H1 (cell line): ENCODE measurements around the gene SNRNP70. TPM values are rescaled to one million over a fixed set of nuclear protein-coding genes. Genes with fewer than 3 reads are reported as not detected.

Experiments used
- CTCF ChIA-PET: fragments of 300-600 bp; sonication (Branson Sonifier 250); formaldehyde crosslinking; loops from one replicate; lab custom pipeline; 2021; ENCODE audit not compliant: partially characterized antibody; lab: Charles Lee
- POLR2A ChIA-PET: fragments of 300-600 bp; sonication (Branson Sonifier 250); formaldehyde crosslinking; loops from one replicate; lab custom pipeline; 2021; ENCODE audit warnings: inconsistent platforms; ENCODE audit not compliant: partially characterized antibody; lab: Charles Lee
- DNase-seq, 2 experiments: peaks; one replicate each; pipeline versions ENCODE4 v3.0.0 to v3.0.0-alpha.2; 2010 to 2022; ENCODE audit warnings: low spot score in 2 of 2, low read depth in 1 of 2, mixed read lengths in 1 of 2
- FAIRE-seq: peaks from 2 replicates; lab custom pipeline; 2011; peaks lifted over from hg19 to GRCh38; lab: Jason Lieb, UNC
- H2AFZ ChIP-seq: 2 replicates; pipeline ENCODE4 v1.8.1; 2012; ENCODE audit warnings: low read length, inconsistent platforms
- H2AK5ac ChIP-seq: 2 replicates; pipeline ENCODE4 v1.6.1; 2013; ENCODE audit warnings: low read depth, low read length
- H2BK120ac ChIP-seq: replicated peaks from 2 replicates; pipeline ENCODE3; 2013; ENCODE audit warnings: low read depth, low read length, inconsistent platforms
- H2BK12ac ChIP-seq: 2 replicates; pipeline ENCODE4 v1.6.1; 2013; ENCODE audit warnings: low read depth, low read length
- H2BK15ac ChIP-seq: 2 replicates; pipeline ENCODE4 v1.6.1; 2013; ENCODE audit warnings: low read length
- H2BK20ac ChIP-seq: 2 replicates; pipeline ENCODE4 v1.6.1; 2013; ENCODE audit warnings: low read length
- H2BK5ac ChIP-seq: 2 replicates; pipeline ENCODE4 v1.6.1; 2013; ENCODE audit warnings: low read depth, low read length
- H3K14ac ChIP-seq: 2 replicates; pipeline ENCODE4 v1.6.1; 2013; ENCODE audit warnings: inconsistent platforms; ENCODE audit not compliant: insufficient read length
- H3K18ac ChIP-seq: 2 replicates; pipeline ENCODE4 v1.6.1; 2013; ENCODE audit warnings: low read length; ENCODE audit errors: extremely low read depth
- H3K23ac ChIP-seq: 2 replicates; pipeline ENCODE4 v1.6.1; 2013; ENCODE audit warnings: inconsistent platforms; ENCODE audit not compliant: insufficient read length
- H3K23me2 ChIP-seq: 2 replicates; pipeline ENCODE4 v1.6.1; 2013; ENCODE audit warnings: low read depth, low read length
- H3K27ac ChIP-seq: 2 replicates; pipeline ENCODE4 v1.6.1; 2011; ENCODE audit warnings: low read depth, low read length, inconsistent platforms
- H3K27me3 ChIP-seq, 4 experiments: replicated peaks in 1 of 4; 1 replicate in 1 of 4; 2 replicates in 3 of 4; pipeline versions ENCODE4 v1.6.1 to v1.8.1; 2011 to 2013; ENCODE audit warnings: low read length in 3 of 4, mild to moderate bottlenecking in 3 of 4, inconsistent platforms in 2 of 4, mixed read lengths in 2 of 4, moderate library complexity in 1 of 4; ENCODE audit not compliant: control insufficient read depth in 3 of 4, insufficient read depth in 3 of 4; ENCODE audit errors: extremely low read depth in 1 of 4
- H3K36me3 ChIP-seq, 4 experiments: 2 replicates each; pipeline versions ENCODE4 v1.6.1 to v1.8.1; 2011 to 2013; ENCODE audit warnings: mild to moderate bottlenecking in 4 of 4, low read length in 3 of 4, moderate library complexity in 2 of 4, control low read depth in 1 of 4, inconsistent platforms in 1 of 4; ENCODE audit not compliant: insufficient read depth in 4 of 4, control insufficient read depth in 2 of 4
- H3K4ac ChIP-seq: replicated peaks from 2 replicates; pipeline ENCODE3; 2013; ENCODE audit warnings: low read length, low read depth, mixed read lengths, inconsistent platforms; ENCODE audit not compliant: insufficient read length
- H3K4me1 ChIP-seq, 4 experiments: replicated peaks in 1 of 4; 1 replicate in 1 of 4; 2 replicates in 3 of 4; pipeline versions ENCODE4 v1.6.1 to v1.8.1; 2011 to 2013; ENCODE audit warnings: low read length in 3 of 4, inconsistent platforms in 2 of 4, mixed read lengths in 1 of 4; ENCODE audit not compliant: insufficient read depth in 4 of 4, control insufficient read depth in 3 of 4
- H3K4me2 ChIP-seq, 2 experiments: 2 replicates each; pipeline versions ENCODE4 v1.6.1 to v1.8.1; 2011 to 2013; ENCODE audit warnings: low read depth in 2 of 2, low read length in 2 of 2, control low read depth in 1 of 2, inconsistent platforms in 1 of 2, mild to moderate bottlenecking in 1 of 2; ENCODE audit not compliant: insufficient read depth in 1 of 2
- H3K4me3 ChIP-seq, 4 experiments: fragments of 200-600, 300-600 bp in 1 of 4; sonication (generic), shearing (Covaris generic), sonication (Bioruptor Twin) in 1 of 4; 2 replicates each; pipeline versions ENCODE4 v1.5.1 to v1.8.1; 2011 to 2016; ENCODE audit warnings: low read length in 4 of 4, low read depth in 3 of 4, control low read depth in 2 of 4, inconsistent platforms in 2 of 4, mild to moderate bottlenecking in 2 of 4, mixed read lengths in 1 of 4, moderate library complexity in 1 of 4; ENCODE audit not compliant: insufficient read depth in 2 of 4; ENCODE audit errors: extremely low read depth in 1 of 4
- H3K56ac ChIP-seq: replicated peaks from 2 replicates; pipeline ENCODE3; 2013; ENCODE audit warnings: low read depth, mild to moderate bottlenecking, mixed read lengths, low read length, inconsistent platforms; ENCODE audit not compliant: insufficient read length
- H3K79me1 ChIP-seq: 2 replicates; pipeline ENCODE4 v1.6.1; 2013; ENCODE audit warnings: low read depth, low read length, control low read depth
- H3K79me2 ChIP-seq, 2 experiments: 2 replicates each; pipeline versions ENCODE4 v1.6.1 to v1.8.1; 2012 to 2013; ENCODE audit warnings: low read length in 2 of 2, mild to moderate bottlenecking in 2 of 2, inconsistent platforms in 1 of 2; ENCODE audit not compliant: insufficient read depth in 2 of 2, control insufficient read depth in 1 of 2
- H3K9ac ChIP-seq, 4 experiments: replicated peaks in 1 of 4; 1 replicate in 1 of 4; 2 replicates in 3 of 4; pipeline versions ENCODE4 v1.6.1 to v1.8.1; 2011 to 2013; ENCODE audit warnings: low read depth in 3 of 4, low read length in 3 of 4, control low read depth in 2 of 4, mild to moderate bottlenecking in 2 of 4, moderate library complexity in 2 of 4, inconsistent platforms in 1 of 4; ENCODE audit errors: extremely low read depth in 1 of 4
- H3K9me3 ChIP-seq, 2 experiments: 2 replicates each; pipeline versions ENCODE4 v1.6.1 to v1.8.1; 2012 to 2013; ENCODE audit warnings: mild to moderate bottlenecking in 2 of 2, moderate library complexity in 2 of 2, control low read depth in 1 of 2, inconsistent platforms in 1 of 2, low read depth in 1 of 2, low read length in 1 of 2, mixed read lengths in 1 of 2; ENCODE audit not compliant: insufficient read depth in 2 of 2
- H4K20me1 ChIP-seq, 2 experiments: replicated peaks in 1 of 2; 2 replicates each; pipeline versions ENCODE3 to v1.8.1; 2011 to 2013; ENCODE audit warnings: inconsistent platforms in 2 of 2, low read length in 2 of 2, mild to moderate bottlenecking in 1 of 2; ENCODE audit not compliant: insufficient read depth in 2 of 2, control insufficient read depth in 1 of 2
- H4K5ac ChIP-seq: 2 replicates; pipeline ENCODE4 v1.6.1; 2013; ENCODE audit warnings: low read length, low read depth, mixed read lengths, inconsistent platforms; ENCODE audit not compliant: insufficient read length
- H4K8ac ChIP-seq: 2 replicates; pipeline ENCODE4 v1.8.0; 2013; ENCODE audit warnings: mild to moderate bottlenecking, moderate library complexity, low read length, inconsistent platforms; ENCODE audit not compliant: insufficient read depth; ENCODE audit errors: extremely low read depth
- H4K91ac ChIP-seq: replicated peaks from 2 replicates; pipeline ENCODE3; 2013; ENCODE audit warnings: low read length, mixed read lengths, inconsistent platforms; ENCODE audit not compliant: insufficient read length
- BCL11A ChIP-seq, 2 experiments: IDR thresholded peaks; one replicate each; pipeline ENCODE4 v1.6.1; 2011; ENCODE audit warnings: low read depth in 2 of 2, low read length in 2 of 2, mild to moderate bottlenecking in 2 of 2
- CBX8 ChIP-seq: fragments of 300-800, 300-1000 bp; sonication (generic); IDR thresholded peaks from 2 replicates; pipeline ENCODE4 v1.7.1; 2016; ENCODE audit warnings: low read depth, low read length, borderline replicate concordance
- KDM5A ChIP-seq: fragments of 200-600 bp; IDR thresholded peaks from 2 replicates; pipeline ENCODE4 v1.7.1; 2012; ENCODE audit warnings: mild to moderate bottlenecking, low read length, inconsistent platforms, mixed read lengths
- NRF1 ChIP-seq: IDR thresholded peaks from 2 replicates; pipeline ENCODE4 v1.6.1; 2011; ENCODE audit warnings: mild to moderate bottlenecking, low read depth, low read length, improper control_type of control experiment
- RBBP5 ChIP-seq: IDR thresholded peaks from 2 replicates; pipeline ENCODE4 v1.7.1; 2012; ENCODE audit warnings: low read depth, mild to moderate bottlenecking, inconsistent platforms, low read length, moderate library complexity, borderline replicate concordance
- RNF2 ChIP-seq: fragments of 200-900, 300-1000 bp; sonication (generic); IDR thresholded peaks from 2 replicates; pipeline ENCODE4 v1.7.1; 2016; ENCODE audit warnings: borderline replicate concordance, low read depth, mild to moderate bottlenecking, antibody characterized with exemption, low read length; ENCODE audit not compliant: poor library complexity, severe bottlenecking; ENCODE audit errors: missing control alignments
- SAP30 ChIP-seq: fragments of 300-600 bp; sonication (generic); IDR thresholded peaks from 2 replicates; pipeline ENCODE4 v1.7.1; 2012; ENCODE audit warnings: low read length, moderate library complexity, mild to moderate bottlenecking, inconsistent platforms; ENCODE audit not compliant: insufficient read depth, insufficient replicate concordance
- SP4 ChIP-seq: IDR thresholded peaks from 2 replicates; pipeline ENCODE4 v1.6.1; 2012; ENCODE audit warnings: low read length, inconsistent platforms
- SRF ChIP-seq: IDR thresholded peaks from 2 replicates; pipeline ENCODE4 v1.6.1; 2011; ENCODE audit warnings: mild to moderate bottlenecking, low read depth, low read length, moderate library complexity
- TEAD4 ChIP-seq: IDR thresholded peaks from 2 replicates; pipeline ENCODE4 v1.6.1; 2012; ENCODE audit warnings: low read depth, low read length, inconsistent platforms, mixed read lengths
- WGBS, 2 experiments: shearing (Covaris generic) in 1 of 2; methylation state at CpG; one replicate each; pipeline versions ENCODE4 v1.1.6 to v1.1.7; 2013 to 2015; ENCODE audit warnings: low lambda C conversion rate in 2 of 2, mixed read lengths in 2 of 2, inconsistent platforms in 1 of 2, low coverage in 1 of 2, missing lambda C conversion rate in 1 of 2; ENCODE audit not compliant: insufficient replicate concordance in 2 of 2, insufficient coverage in 1 of 2, insufficient read length in 1 of 2; ENCODE audit errors: extremely low coverage in 1 of 2, missing lambda C conversion rate in 1 of 2; 5-methylcytosine and 5-hydroxymethylcytosine counted together
- polyA plus RNA-seq, 7 experiments: library from polyadenylated mRNA; depleted of rRNA in 3 of 7; stranded (reverse) in 5 of 7; unstranded in 2 of 7; fragments of >200 nt in 5 of 7; fragments of 200-250 nt in 2 of 7; gene quantifications; 1 replicate in 5 of 7; 2 replicates in 1 of 7; 4 replicates in 1 of 7; pipeline versions ENCODE4 v1.2.1 to v1.2.3, GENCODE V29; 2011 to 2013; ENCODE audit warnings: missing spikeins in 2 of 7, mixed read lengths in 2 of 7
- total RNA-seq: library from RNA; stranded (reverse); fragmentation: NEBNext Ultra II Directional; extraction: Animal tissue kit (Norgen Biotek cat#: 25700); gene quantifications from 2 replicates; pipeline ENCODE4 v1.2.1, GENCODE V29; 2021
- TF ChIP-seq, protein P1 (sequence below): IDR thresholded peaks from 2 replicates; pipeline ENCODE4 v1.6.1; 2012; ENCODE audit warnings: inconsistent platforms

SNRNP70 gene
- total and polyA plus RNA-seq, 2 of the 8 experiments (the other 6 are each of a cell fraction or from before 2014, with no cell fraction given): 231 to 235 TPM

DNA sequence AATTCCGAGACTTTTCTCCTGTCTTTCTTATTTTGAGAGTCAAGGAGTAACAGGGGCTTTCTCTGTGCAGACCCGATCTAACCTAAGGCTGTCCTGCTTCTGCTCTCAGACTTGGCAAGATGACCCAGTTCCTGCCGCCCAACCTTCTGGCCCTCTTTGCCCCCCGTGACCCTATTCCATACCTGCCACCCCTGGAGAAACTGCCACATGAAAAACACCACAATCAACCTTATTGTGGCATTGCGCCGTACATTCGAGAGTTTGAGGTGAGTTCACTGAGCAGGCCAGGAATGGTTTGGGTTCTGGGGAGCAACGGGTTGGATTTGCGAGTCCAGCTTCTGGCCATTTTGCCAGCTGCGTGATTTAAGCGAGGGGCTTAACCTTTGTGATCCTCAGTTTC, 1.0 kb downstream of the SNRNP70 start:
- no peak for DNase-seq
- Histone ChIP-seq H3K79me2 (peaks cover 34 to 50% of the 10 kb centered on the region in 2 experiments), H3K56ac (no peak overlapping the region), H2BK12ac (no peak overlapping the region), H3K23me2 (peaks cover 14% of the 10 kb centered on the region; the same call in 1 of the 2 replicates), H3K36me3 (peaks cover 16 to 45% (median 23%) of the 10 kb centered on the region in 4 experiments), H2AK5ac (no peak overlapping the region), H3K14ac (no peak overlapping the region), H2BK120ac (no peak overlapping the region), H3K79me1 (peaks cover 12% of the 10 kb centered on the region), H2BK20ac (no peak overlapping the region), H3K9ac (peak overlapping the region; percentile 73 to 98 (median 96)), H3K4me3 (peak overlapping the region; percentile 84 to 97 (median 90)), H3K18ac (no peak overlapping the region), H4K20me1 (peaks cover 25 to 28% of the 10 kb centered on the region in 2 experiments), H2AFZ (no peak overlapping the region), H3K9me3 (no peaks in the 10 kb centered on the region), H2BK5ac (no peak overlapping the region), H3K23ac (no peak overlapping the region), H3K4me2 (peak overlapping the region; percentile 82 to 88), H4K91ac (no peak overlapping the region), H3K27me3 (peaks cover 0 to 3% (median 0%) of the 10 kb centered on the region in 4 experiments; a peak in 1 of 7 replicates), H3K27ac (peak overlapping the region; percentile 94; the same call in 1 of the 2 replicates), H3K4ac (no peak overlapping the region), H2BK15ac (no peak overlapping the region), H4K8ac (no peak overlapping the region), H3K4me1 (peaks cover 4 to 6% (median 5%) of the 10 kb centered on the region in 4 experiments), H4K5ac (no peak overlapping the region)
- ChIA-PET CTCF (interaction anchor here (0.9 to 2.7 kb wide), 5 partner anchors 11 to 22 kb away, joined by 3 to 12 read pairs (median 3); no protein-coding TSS in a partner anchor), POLR2A (interaction anchor here (0.9 to 2.9 kb wide), 9 partner anchors 9 to 63 kb away, joined by 3 to 21 read pairs (median 7); no protein-coding TSS in a partner anchor)
- TF ChIP-seq TEAD4: no peak
- no peak for TF ChIP-seq SP4
- no peak for TF ChIP-seq SAP30
- TF ChIP-seq NRF1: no peak
- TF ChIP-seq KDM5A: no peak
- no peak for TF ChIP-seq SRF
- no peak for TF ChIP-seq BCL11A (IDR thresholded peaks at IDR 0.05; ENCODE audit: low read depth in 2 of 2, low read length in 2 of 2)
- TF ChIP-seq RBBP5: no peak
- TF ChIP-seq, protein P1, sequence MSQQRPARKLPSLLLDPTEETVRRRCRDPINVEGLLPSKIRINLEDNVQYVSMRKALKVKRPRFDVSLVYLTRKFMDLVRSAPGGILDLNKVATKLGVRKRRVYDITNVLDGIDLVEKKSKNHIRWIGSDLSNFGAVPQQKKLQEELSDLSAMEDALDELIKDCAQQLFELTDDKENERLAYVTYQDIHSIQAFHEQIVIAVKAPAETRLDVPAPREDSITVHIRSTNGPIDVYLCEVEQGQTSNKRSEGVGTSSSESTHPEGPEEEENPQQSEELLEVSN: no peak
- TF ChIP-seq CBX8: no peak
- no peak for TF ChIP-seq RNF2
- 83% methylated on average over 11 of the region's 11 CpGs; no CpG with 5 or more reads in 1 of the 2 experiments for WGBS, 2 experiments
- FAIRE-seq: no peak
